ENCODE results near the gene NEK5.
"Not testable (repeated sequence)": the region's sequence is repeated elsewhere in the genome, so short reads cannot be mapped to it uniquely, and the experiment has no call there.

- not testable (repeated sequence) for TF ChIP-seq CTCF (optimal IDR thresholded peaks at IDR 0.05 in 1 of 3, IDR thresholded peaks at IDR 0.05 in 1 of 3, conservative IDR thresholded peaks at IDR 0.05 in 1 of 3; ENCODE audit: extremely low read depth in 1 of 3, insufficient read depth in 2 of 3, low read length in 3 of 3); EZH2 (IDR thresholded peaks at IDR 0.05; ENCODE audit: low read length)
Observed at GRCh38 chr13:52079891-52080290, 49.0 kb downstream of the NEK5 start.
